HL-60 (cell line): ENCODE data around the gene GRM8.
"Not testable (repeated sequence)": the region's sequence is repeated elsewhere in the genome, so short reads cannot be mapped to it uniquely, and the experiment has no call there.

Experiments
- DNase-seq, 2 experiments: peaks; one replicate each; pipeline ENCODE4 v3.0.0-alpha.2; 2010 to 2020; ENCODE audit warnings: low read depth in 1 of 2, low spot score in 1 of 2
- H3K27ac ChIP-seq: fragments of 250-450 bp; sonication (Bioruptor Pico); replicated peaks from 2 replicates; pipeline ENCODE4 v1.5.1; 2020; ENCODE audit warnings: mild to moderate bottlenecking, moderate library complexity
- H3K27me3 ChIP-seq: fragments of 250-450 bp; sonication (Bioruptor Pico); 2 replicates; pipeline ENCODE4 v1.5.1; 2021; ENCODE audit warnings: mild to moderate bottlenecking, moderate library complexity; ENCODE audit not compliant: insufficient read depth, poor library complexity, severe bottlenecking
- H3K4me3 ChIP-seq: replicated peaks from 2 replicates; pipeline ENCODE4 v1.5.1; 2011; ENCODE audit warnings: mild to moderate bottlenecking, control low read depth, low read length; ENCODE audit not compliant: insufficient read depth
- GABPA ChIP-seq: IDR thresholded peaks from 2 replicates; pipeline ENCODE4 v1.6.1; 2012; ENCODE audit warnings: low read depth
- POLR2AphosphoS5 ChIP-seq: IDR thresholded peaks from 2 replicates; pipeline ENCODE4 v1.6.1; 2012; ENCODE audit warnings: low read depth
- SPI1 ChIP-seq: IDR thresholded peaks from 2 replicates; pipeline ENCODE4 v1.6.1; 2012; ENCODE audit warnings: low read depth, mild to moderate bottlenecking, borderline replicate concordance
- TF ChIP-seq, protein P1 (sequence below): IDR thresholded peaks from one replicate; pipeline ENCODE4 v1.5.1; 2011; ENCODE audit warnings: low read length, control low read depth, inconsistent platforms; ENCODE audit not compliant: insufficient read depth
- TF ChIP-seq, protein P2 (sequence below): IDR thresholded peaks from 2 replicates; pipeline ENCODE4 v1.6.1; 2012; ENCODE audit warnings: low read depth; ENCODE audit not compliant: insufficient replicate concordance

The GRM8 gene

DNA sequence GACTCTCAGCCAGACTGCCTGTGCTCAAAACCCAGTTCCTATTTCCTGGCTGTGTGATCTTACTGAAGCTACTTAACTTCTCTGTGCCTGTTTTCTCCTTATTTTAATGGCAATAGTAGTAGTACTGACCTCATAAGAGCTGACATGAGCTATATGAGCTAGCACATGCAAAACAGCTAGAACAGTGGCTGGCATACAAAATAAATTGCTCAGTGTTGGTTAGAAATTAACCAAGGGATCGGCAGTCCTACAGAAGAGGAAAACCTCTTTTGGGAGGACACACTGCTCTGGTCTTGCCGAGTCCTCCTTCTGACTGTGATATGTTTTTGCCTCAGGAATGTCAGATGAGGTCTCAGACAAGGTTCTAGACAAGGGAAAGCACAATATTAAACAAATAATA is 322.6 kb downstream of the GRM8 start:
- Histone ChIP-seq H3K4me3 (no peak overlapping the region), H3K27me3 (no peaks in the 10 kb centered on the region), H3K27ac (no peak overlapping the region)
- TF ChIP-seq POLR2AphosphoS5 (no peak), GABPA (no peak), SPI1 (no peak)
- TF ChIP-seq, protein P1, sequence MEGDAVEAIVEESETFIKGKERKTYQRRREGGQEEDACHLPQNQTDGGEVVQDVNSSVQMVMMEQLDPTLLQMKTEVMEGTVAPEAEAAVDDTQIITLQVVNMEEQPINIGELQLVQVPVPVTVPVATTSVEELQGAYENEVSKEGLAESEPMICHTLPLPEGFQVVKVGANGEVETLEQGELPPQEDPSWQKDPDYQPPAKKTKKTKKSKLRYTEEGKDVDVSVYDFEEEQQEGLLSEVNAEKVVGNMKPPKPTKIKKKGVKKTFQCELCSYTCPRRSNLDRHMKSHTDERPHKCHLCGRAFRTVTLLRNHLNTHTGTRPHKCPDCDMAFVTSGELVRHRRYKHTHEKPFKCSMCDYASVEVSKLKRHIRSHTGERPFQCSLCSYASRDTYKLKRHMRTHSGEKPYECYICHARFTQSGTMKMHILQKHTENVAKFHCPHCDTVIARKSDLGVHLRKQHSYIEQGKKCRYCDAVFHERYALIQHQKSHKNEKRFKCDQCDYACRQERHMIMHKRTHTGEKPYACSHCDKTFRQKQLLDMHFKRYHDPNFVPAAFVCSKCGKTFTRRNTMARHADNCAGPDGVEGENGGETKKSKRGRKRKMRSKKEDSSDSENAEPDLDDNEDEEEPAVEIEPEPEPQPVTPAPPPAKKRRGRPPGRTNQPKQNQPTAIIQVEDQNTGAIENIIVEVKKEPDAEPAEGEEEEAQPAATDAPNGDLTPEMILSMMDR, result no peak
- TF ChIP-seq, protein P2, sequence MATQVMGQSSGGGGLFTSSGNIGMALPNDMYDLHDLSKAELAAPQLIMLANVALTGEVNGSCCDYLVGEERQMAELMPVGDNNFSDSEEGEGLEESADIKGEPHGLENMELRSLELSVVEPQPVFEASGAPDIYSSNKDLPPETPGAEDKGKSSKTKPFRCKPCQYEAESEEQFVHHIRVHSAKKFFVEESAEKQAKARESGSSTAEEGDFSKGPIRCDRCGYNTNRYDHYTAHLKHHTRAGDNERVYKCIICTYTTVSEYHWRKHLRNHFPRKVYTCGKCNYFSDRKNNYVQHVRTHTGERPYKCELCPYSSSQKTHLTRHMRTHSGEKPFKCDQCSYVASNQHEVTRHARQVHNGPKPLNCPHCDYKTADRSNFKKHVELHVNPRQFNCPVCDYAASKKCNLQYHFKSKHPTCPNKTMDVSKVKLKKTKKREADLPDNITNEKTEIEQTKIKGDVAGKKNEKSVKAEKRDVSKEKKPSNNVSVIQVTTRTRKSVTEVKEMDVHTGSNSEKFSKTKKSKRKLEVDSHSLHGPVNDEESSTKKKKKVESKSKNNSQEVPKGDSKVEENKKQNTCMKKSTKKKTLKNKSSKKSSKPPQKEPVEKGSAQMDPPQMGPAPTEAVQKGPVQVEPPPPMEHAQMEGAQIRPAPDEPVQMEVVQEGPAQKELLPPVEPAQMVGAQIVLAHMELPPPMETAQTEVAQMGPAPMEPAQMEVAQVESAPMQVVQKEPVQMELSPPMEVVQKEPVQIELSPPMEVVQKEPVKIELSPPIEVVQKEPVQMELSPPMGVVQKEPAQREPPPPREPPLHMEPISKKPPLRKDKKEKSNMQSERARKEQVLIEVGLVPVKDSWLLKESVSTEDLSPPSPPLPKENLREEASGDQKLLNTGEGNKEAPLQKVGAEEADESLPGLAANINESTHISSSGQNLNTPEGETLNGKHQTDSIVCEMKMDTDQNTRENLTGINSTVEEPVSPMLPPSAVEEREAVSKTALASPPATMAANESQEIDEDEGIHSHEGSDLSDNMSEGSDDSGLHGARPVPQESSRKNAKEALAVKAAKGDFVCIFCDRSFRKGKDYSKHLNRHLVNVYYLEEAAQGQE, result no peak
- no peak for DNase-seq

DNA sequence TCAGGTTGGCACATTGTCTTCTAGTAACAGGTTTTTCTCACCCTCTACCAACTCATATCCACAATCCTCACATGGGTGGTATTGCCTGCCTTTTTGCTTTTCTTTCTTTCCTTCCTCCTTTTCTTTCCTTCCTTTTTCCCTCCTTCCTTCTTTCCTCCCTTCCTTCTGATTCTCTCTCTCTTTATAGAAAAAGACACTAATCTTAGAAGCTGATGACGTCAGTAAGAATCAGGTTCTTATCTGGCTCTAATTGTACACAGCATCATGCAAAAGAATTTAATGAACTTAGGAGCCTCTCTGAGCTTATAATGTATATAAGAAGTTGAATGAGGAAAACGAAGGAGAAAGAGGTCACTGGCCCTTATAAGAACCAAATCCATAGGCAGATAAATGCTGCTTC is 328.3 kb downstream of the GRM8 start:
- Histone ChIP-seq H3K27ac (no peak overlapping the region), H3K27me3 (no peaks in the 10 kb centered on the region), H3K4me3 (no peak overlapping the region)
- TF ChIP-seq POLR2AphosphoS5, result no peak
- no peak for TF ChIP-seq SPI1
- TF ChIP-seq, protein P1, result no peak
- TF ChIP-seq, protein P2, result no peak
- TF ChIP-seq GABPA, result no peak
- DNase-seq, result no peak

DNA sequence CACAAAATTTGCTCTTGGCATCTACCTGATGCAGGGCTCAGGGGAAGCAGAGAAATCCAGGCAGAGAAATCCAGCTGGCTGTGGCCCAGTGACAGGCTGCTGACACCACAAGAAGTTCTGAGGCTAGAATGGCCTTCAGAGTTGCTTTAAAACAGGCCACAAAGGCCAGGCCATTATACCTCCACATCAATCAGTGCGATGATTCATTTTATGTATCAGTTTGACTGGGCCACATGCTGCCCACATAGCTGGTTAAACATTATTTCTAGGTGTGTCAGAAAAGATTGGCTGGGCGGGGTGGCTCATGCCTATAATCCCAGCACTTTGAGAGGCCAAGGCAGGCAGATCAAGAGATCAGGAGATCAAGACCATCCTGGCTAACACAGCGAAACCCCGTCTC is 341.1 kb downstream of the GRM8 start:
- not testable (repeated sequence) for H3K4me3 ChIP-seq, DNase-seq, H3K27ac ChIP-seq, H3K27me3 ChIP-seq

DNA sequence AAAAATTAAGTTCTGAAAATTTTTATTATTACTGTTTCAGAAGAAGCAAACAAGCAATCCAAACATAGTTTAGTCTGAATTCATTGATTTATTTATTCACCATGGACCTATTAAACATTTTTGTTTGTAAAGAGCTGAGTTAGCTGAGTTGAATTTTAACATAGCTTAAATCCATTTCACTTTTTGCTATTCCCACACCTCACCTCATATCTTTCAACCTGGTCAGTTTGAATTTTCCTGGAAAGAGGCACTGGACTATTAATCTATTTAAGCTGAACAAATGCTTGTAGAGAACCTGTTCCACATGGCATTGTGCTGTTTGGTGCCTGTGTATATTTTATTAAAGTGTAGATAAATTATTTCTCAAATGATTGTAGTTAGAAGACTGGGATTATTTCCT is 344.2 kb downstream of the GRM8 start:
- not testable (repeated sequence) for H3K27ac ChIP-seq, DNase-seq, H3K4me3 ChIP-seq, H3K27me3 ChIP-seq

DNA sequence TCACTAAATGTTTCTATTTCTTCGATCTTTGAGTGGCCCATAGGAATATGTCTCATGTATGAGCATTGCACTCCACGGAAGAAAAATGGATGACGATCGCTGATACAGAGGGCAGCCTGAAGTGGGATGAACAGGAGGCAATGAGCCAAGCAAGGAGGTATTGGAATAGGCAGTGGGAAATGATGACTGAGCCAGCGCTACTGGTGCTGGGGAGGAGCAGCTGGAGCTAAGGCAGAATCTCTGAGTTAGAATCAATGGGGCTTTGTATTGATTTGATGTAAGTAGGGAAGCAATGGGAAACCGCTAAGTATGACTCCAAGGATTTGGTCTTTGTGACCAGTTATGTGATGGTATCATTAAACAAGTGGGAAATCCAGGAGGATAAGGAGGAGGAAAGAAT is 345.1 kb downstream of the GRM8 start:
- H3K27ac ChIP-seq, H3K4me3 ChIP-seq, DNase-seq, H3K27me3 ChIP-seq: not testable (repeated sequence)

DNA sequence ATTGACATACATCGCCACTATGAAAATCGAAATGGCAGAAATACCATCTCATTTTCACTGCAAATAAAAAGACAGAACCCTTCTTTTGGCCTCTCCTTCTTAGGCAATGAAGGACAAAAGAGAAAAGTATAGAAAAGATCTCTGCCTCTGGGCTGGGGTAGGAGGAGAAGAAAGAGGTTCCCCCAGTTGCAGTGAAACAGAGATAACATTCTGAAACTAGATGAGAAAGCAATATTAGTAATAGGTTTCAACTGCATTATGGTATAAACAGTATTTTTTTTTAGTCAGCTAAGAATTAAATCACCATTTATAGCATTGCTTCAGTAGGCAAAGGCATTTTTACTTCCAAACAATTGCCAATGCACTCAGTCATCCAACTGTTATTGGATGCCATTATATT is 347.5 kb downstream of the GRM8 start:
- H3K27me3 ChIP-seq, DNase-seq, H3K4me3 ChIP-seq, H3K27ac ChIP-seq: not testable (repeated sequence)

DNA sequence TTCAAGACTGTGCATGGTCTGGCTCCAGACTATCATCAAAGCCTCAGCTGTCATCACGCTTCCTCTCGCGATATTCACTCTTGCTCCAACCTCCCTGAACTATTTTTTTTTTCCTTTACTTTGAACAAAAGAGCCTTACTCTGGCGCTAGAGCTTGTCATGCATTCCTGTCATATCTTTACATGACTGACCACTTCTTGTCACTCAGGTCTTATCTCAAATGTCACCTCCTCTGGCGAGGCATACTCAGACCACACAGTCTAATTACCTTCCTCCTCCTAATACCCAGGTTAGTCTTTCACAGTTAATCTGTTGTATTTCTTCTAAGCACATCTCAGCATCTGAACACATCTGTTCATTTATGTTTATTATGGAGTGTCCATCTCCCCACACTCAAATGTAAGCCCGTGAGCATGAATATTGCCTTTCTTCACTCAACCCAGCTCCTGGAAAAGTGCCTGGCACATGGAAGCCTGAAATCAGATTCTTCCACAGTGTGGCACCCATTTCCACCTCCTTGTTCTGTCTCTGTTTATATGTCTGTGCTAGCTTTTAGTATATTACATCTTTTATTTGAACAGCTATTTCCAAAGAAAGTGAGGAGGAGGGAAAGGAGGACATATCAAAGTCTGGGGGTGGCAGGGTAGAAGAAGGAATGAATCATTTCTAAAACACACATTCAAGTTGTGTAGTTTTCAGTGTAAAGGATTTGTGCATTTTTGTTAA is 351.5 kb downstream of the GRM8 start:
- not testable (repeated sequence) for H3K4me3 ChIP-seq, H3K27ac ChIP-seq, DNase-seq, H3K27me3 ChIP-seq

DNA sequence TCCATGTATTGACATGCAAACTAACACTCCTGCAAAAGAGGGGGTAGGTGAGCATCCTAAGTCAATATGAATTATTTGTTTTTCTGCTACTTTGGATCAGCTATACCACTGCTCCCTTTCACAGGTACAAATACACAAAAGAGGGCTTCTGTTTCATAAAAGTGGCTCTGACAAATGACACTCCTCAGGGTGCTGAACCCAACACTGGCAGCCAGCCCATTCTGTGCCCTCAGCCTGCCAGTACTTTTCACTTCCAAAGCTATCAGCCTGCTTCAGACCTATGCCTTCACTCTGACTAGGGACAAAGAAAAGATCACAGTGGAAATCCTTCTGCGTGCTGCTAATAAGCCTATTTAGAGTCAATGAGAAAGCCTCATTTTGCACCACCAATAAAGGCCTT is 364.8 kb downstream of the GRM8 start:
- H3K4me3 ChIP-seq, H3K27ac ChIP-seq, H3K27me3 ChIP-seq, DNase-seq: not testable (repeated sequence)

DNA sequence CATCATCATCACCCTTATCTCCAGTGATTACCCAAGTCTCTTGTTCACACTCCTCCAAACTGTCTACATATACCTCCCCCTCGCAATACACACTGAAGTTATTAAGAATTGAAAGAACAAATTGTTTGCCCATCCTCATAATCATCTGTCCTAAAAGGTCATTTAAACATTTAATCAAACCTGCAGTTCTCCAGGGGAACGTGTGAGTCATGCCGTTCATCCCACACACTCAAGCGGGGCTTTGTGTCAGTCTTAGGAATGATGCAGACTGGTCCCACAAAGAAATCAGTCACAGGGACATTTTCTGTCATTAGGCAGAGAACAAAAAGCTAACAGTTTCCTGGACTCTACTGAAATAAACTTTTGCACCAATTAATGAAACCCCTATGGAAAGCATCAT is 365.2 kb downstream of the GRM8 start:
- not testable (repeated sequence) for H3K27ac ChIP-seq, DNase-seq, H3K4me3 ChIP-seq, H3K27me3 ChIP-seq
